ENCODE measurements around the gene GTF3C2.

GRCh38 chr2:27304488-27305240, 51.9 kb downstream of the GTF3C2 start:
- TF ChIP-seq, protein P1, sequence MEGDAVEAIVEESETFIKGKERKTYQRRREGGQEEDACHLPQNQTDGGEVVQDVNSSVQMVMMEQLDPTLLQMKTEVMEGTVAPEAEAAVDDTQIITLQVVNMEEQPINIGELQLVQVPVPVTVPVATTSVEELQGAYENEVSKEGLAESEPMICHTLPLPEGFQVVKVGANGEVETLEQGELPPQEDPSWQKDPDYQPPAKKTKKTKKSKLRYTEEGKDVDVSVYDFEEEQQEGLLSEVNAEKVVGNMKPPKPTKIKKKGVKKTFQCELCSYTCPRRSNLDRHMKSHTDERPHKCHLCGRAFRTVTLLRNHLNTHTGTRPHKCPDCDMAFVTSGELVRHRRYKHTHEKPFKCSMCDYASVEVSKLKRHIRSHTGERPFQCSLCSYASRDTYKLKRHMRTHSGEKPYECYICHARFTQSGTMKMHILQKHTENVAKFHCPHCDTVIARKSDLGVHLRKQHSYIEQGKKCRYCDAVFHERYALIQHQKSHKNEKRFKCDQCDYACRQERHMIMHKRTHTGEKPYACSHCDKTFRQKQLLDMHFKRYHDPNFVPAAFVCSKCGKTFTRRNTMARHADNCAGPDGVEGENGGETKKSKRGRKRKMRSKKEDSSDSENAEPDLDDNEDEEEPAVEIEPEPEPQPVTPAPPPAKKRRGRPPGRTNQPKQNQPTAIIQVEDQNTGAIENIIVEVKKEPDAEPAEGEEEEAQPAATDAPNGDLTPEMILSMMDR (IDR thresholded peaks at IDR 0.05; ENCODE audit: low read depth, low read length, missing input control), result no peak
- no peak for TF ChIP-seq RAD21 (IDR thresholded peaks at IDR 0.05)
- TF ChIP-seq JUND (IDR thresholded peaks at IDR 0.05), result no peak
- TF ChIP-seq YY1 (IDR thresholded peaks at IDR 0.05), result no peak
- TF ChIP-seq TAF1 (conservative IDR thresholded peaks at IDR 0.05), result no peak
- TF ChIP-seq, protein P2, sequence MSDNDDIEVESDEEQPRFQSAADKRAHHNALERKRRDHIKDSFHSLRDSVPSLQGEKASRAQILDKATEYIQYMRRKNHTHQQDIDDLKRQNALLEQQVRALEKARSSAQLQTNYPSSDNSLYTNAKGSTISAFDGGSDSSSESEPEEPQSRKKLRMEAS (IDR thresholded peaks at IDR 0.05), result no peak
- no peak for TF ChIP-seq RXRA (IDR thresholded peaks at IDR 0.05)
- TF ChIP-seq, protein P3, sequence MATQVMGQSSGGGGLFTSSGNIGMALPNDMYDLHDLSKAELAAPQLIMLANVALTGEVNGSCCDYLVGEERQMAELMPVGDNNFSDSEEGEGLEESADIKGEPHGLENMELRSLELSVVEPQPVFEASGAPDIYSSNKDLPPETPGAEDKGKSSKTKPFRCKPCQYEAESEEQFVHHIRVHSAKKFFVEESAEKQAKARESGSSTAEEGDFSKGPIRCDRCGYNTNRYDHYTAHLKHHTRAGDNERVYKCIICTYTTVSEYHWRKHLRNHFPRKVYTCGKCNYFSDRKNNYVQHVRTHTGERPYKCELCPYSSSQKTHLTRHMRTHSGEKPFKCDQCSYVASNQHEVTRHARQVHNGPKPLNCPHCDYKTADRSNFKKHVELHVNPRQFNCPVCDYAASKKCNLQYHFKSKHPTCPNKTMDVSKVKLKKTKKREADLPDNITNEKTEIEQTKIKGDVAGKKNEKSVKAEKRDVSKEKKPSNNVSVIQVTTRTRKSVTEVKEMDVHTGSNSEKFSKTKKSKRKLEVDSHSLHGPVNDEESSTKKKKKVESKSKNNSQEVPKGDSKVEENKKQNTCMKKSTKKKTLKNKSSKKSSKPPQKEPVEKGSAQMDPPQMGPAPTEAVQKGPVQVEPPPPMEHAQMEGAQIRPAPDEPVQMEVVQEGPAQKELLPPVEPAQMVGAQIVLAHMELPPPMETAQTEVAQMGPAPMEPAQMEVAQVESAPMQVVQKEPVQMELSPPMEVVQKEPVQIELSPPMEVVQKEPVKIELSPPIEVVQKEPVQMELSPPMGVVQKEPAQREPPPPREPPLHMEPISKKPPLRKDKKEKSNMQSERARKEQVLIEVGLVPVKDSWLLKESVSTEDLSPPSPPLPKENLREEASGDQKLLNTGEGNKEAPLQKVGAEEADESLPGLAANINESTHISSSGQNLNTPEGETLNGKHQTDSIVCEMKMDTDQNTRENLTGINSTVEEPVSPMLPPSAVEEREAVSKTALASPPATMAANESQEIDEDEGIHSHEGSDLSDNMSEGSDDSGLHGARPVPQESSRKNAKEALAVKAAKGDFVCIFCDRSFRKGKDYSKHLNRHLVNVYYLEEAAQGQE (IDR thresholded peaks at IDR 0.05), result no peak
- TF ChIP-seq SP1 (IDR thresholded peaks at IDR 0.05), result no peak
- no peak for TF ChIP-seq GABPA (IDR thresholded peaks at IDR 0.05 in 1 of 2, conservative IDR thresholded peaks at IDR 0.05 in 1 of 2)
- TF ChIP-seq FOXA1 (IDR thresholded peaks at IDR 0.05), result no peak

Measured in liver (tissue), 3 donors.